GM20431 (cell line): ENCODE data around the gene CCNL1.

Experiments
- in situ Hi-C: fragments of 300-500 bp; cut with MseI, MboI; formaldehyde crosslinking; loops from one replicate; pipeline ENCODE4 v1.15.0; 2020; ENCODE audit warnings: low sequenced_read_pairs; ENCODE audit not compliant: unreplicated experiment

Gene CCNL1

GRCh38 chr3:157148196-157148889, 11.6 kb downstream of the CCNL1 start:
- in situ Hi-C loops: no loop called here

GRCh38 chr3:157147099-157147803, 12.7 kb downstream of the CCNL1 start:
- in situ Hi-C loops: no loop called here

- in situ Hi-C loops: no loop called here
These were observed 14.2 kb downstream of the CCNL1 start for GRCh38 chr3:157145606-157146322.

GRCh38 chr3:157142315-157142714, 17.6 kb downstream of the CCNL1 start:
- in situ Hi-C loops: no loop called here

DNA sequence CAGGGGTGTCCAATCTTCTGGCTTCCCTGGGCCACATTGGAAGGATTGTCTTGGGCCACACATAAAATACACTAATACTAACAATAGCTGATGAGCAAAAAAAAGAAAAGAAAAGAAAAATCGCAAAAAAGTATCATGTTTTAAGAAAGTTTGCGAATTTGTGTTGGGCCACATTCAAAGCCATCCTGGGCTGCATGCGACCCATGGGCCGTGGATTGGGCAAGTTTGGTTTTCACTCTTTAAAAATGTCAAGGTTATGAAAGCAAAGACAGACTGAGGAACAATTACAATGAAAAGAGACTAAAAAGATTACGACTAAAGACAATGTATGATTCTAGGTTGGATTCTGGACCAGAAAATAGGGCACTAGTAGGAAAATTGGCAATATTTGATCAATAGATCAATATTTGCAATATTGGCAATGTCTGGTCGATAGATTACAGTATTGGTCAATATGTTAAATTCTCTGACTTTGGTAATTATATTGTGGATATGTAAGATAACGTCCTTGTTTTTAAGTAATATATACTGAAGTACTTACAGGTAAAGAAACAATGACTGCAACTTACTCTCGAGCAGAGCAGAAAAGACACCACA, 19.9 kb downstream of the CCNL1 start:
- in situ Hi-C loops: no loop called here

GRCh38 chr3:157136647-157137387, 23.1 kb downstream of the CCNL1 start:
- in situ Hi-C loops: no loop called here

- in situ Hi-C loops: no loop called here
These were observed 24.1 kb downstream of the CCNL1 start for GRCh38 chr3:157135671-157136396.

DNA sequence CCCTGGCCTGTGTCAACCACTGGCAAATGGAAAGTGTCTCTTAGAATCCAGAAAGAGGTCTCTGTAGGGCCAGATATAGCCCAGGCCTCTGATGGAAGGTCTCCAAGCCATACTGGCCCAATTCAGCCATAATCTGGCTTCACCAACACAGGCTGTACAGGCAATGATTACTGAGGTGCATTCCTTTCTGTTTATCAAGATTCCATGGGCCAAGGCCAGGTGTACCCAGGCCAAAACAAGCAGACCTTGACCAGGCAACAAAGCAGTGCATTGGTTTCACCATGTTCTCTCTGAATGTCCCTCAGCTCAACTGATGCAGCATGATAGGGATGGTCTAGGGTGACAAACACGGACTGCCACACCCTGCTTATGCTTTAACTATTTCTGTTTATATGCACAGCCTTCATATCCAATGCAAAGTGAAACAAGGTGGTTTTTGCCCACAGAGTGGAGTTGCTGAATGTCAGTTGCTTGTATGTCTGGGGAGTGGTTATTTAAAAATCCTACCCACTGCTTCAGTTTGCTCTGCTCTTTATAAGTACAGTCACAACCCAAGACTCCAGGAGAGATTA, 25.2 kb downstream of the CCNL1 start:
- in situ Hi-C loops: no loop called here

DNA sequence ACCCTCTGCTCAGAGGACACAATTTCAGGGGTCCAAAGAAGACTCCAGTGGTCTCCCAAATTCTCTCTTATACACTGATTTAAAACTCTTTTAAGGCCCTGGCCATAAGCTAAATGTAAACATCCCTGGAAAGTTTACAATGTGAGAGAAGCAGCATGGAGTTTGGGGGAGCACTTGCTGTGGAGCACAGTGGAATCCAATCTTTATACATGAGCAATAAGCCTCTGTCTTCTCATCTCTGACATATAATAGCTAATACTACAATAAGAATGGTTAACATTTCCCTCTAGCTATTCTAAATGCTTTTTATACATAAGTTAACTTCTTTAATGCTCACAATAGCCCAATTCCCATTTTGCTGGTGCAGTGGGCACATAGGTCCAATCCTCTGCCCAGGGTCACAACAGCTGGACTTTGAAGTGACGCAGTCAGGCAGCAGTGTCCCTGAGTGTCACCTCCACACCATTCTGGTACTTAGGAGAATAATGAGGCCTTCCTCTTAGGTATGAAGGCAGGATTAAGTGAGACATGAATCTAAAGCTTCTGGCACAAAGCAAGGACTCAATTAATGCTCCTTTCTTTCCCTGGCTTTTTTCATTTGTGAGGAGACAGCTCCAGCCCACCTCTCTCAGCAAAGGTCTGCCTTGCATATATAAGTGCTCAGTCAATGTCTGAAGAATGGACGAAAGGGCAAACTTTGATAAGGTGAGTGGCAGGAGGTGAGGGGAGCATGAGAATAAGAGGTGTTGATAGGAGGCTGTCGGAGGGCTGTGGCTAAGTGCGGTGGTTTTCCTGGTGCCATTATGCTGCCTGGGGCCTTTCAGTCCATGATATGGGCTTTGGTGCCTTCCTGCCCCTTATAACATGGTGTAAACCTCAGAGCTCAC, 26.3 kb downstream of the CCNL1 start:
- in situ Hi-C loops: no loop called here

DNA sequence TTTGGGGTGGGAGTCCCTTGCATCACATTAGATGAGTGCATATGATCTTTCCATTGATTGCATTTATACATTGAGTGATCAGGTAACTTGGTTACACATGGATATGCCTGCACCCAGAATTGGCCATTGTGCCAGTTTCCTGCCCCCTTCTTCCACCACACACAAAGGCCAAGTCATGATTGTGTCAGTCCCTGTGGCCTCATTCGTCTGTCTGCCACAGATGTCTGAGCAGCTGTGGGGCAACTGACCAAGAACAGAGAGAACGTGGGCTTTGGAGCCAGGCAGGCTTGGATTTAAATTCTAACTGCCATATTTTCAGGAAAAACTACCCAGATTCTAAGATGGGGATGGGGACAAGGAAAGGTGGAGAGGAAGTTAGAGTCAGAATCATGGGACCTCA, 27.0 kb downstream of the CCNL1 start:
- in situ Hi-C loops: no loop called here

DNA sequence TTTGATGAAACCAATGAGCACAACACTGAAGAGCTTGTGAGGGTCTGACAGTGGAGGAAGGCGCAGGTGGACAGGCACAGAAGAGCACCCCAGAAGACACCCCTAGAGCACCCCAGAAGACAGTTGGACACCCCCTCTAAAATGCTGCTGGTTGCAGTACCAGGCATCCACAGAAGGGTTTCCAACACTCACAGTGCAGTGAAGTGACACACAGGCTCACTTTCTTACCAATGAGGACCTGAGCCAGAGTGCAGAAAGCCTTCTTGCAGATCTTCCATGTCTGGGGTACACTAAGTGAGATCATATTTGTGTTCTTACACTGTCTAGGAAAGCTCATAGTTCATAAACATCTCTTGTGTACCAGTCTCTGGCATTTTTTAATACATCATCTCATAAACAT, 27.6 kb downstream of the CCNL1 start:
- in situ Hi-C loops: no loop called here

- in situ Hi-C loops: no loop called here
These were observed 28.1 kb downstream of the CCNL1 start for GRCh38 chr3:157131861-157132260.

DNA sequence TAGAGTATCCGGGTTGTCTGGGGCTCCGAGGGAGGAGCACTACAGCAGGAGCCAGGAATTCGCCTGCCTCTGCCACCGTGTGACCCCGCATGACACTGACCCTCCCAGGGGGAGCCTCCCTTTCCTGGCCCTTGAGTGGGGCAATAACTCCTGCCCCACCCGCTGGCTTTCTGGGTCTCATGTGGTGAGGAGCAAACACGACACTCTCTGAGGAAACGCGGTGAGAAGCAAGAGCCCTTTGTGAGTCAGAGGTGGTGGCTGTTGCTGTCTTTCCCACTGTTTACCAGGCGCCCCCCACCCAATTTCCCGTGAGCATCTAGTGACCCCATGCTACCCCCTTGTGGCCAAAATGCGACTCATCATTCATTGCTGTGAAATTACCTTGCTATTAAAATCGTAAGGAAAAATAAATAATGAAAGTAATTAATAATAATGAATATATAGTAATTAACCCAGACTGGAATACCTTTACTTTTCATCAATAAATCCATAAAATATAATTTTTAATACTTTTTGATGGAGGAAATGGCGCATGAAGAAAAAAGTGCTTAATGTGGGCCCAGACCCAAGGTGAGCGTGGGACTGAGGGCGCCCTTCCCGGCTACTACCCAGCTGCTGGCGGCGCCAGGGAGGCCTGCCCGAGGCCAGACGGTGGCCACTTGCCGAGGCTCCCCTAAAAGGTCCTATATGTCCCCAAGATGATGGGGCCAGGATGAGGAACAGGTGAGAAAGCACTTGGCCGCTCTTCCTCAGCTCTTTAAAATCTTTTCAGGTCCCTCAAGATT, 29.3 kb downstream of the CCNL1 start:
- in situ Hi-C loops: no loop called here

- in situ Hi-C loops: no loop called here
These were observed 30.0 kb downstream of the CCNL1 start for GRCh38 chr3:157129803-157130466.

DNA sequence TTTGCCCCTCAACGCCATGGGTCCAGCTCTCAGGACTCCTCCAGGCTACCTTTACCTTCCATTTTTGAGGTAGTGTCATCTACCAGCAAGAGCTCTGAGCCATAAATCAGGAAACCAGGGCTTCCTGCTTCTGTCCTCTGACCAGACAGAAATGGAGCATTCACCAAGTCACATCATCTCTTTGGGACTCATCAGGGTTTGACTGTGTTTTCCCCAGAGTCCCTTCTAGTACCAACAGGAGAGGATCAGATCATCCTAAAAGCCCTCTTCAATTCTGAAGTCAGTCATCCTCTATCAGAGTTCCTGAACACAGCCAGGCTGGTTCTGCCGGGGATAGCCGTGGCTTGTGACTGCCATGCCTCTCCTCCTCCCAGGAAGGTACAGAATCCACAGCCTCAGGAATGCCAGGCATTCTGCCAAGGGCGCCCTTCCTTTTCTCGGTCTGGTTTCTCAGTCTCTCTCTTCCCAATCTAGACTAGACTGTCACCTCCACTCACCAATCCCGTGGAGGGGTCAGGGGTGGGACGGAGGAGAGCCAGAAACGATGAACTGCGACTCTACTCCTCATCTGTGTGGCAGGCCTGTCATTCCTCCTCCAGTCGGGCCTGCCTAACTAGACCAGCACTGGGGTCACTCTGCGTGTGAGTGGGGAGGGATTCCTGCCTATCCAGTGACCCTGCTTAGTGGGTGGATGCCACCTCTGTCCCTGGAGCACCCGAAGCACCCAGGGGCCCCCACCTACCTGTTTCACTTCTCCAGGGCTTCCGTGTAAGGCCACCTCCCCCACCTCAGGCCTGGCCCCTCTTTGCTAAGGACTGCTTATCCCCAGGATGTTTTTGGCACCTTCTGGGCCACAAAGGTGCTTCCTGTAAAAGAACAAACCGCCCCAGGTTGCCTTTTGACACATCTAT, 30.9 kb downstream of the CCNL1 start:
- in situ Hi-C loops: no loop called here
